Uterus (tissue), 4 donors: ENCODE measurements around the gene C8A. TPM values are rescaled to one million over a fixed set of nuclear protein-coding genes. Genes with fewer than 3 reads are reported as not detected.

Source experiments
- DNase-seq, 2 donors: peaks; one replicate each; pipeline ENCODE4 v3.0.0-alpha.2; 2019 to 2020
- H3K27ac ChIP-seq, 2 donors: fragments of 200-600 bp; sonication (generic); 1 replicate in 1 of 2; 2 replicates in 1 of 2; pipeline ENCODE4 v1.5.1; 2016 to 2018
- H3K27me3 ChIP-seq, 2 donors: fragments of 200-600 bp; sonication (generic); one replicate each; pipeline ENCODE4 v1.5.1; 2018 to 2019; ENCODE audit warnings: control low read depth in 1 of 2
- H3K36me3 ChIP-seq, 2 donors: fragments of 200-600 bp; sonication (generic); one replicate each; pipeline ENCODE4 v1.5.1; 2019; ENCODE audit warnings: control low read depth in 1 of 2
- H3K4me1 ChIP-seq, 2 donors: fragments of 200-600 bp; sonication (generic); one replicate each; pipeline ENCODE4 v1.5.1; 2018 to 2019; ENCODE audit warnings: control low read depth in 1 of 2
- H3K4me3 ChIP-seq, 2 donors: fragments of 200-600 bp; sonication (generic); 1 replicate in 1 of 2; 2 replicates in 1 of 2; pipeline ENCODE4 v1.5.1; 2018 to 2019; ENCODE audit warnings: mild to moderate bottlenecking in 1 of 2
- H3K9me3 ChIP-seq, 2 donors: fragments of 200-600 bp; sonication (generic); one replicate each; pipeline ENCODE4 v1.5.1; 2019; ENCODE audit warnings: control low read depth in 1 of 2
- CTCF ChIP-seq, 4 experiments: fragments of 200-600 bp in 2 of 4; fragments of 450-650 bp in 2 of 4; sonication (generic) in 2 of 4; IDR thresholded peaks; one replicate each; pipeline ENCODE4 v1.5.1; 2016 to 2019; ENCODE audit warnings: antibody characterized with exemption in 4 of 4, mild to moderate bottlenecking in 2 of 4, moderate library complexity in 1 of 4
- POLR2A ChIP-seq, 2 donors: fragments of 450-650 bp; IDR thresholded peaks; one replicate each; pipeline ENCODE4 v1.6.1; 2016; ENCODE audit warnings: antibody characterized with exemption in 2 of 2, mild to moderate bottlenecking in 1 of 2, moderate library complexity in 1 of 2
- intact Hi-C: fragments of 100-400 bp; cut with DNase I; formaldehyde crosslinking; loops from one replicate; pipeline ENCODE4 v1.15.1; 2023; ENCODE audit warnings: low total_unique reads
- total RNA-seq, 4 donors: library from RNA; depleted of rRNA in 3 of 4; stranded (reverse); fragments of >200 nt in 3 of 4; gene quantifications; one replicate each; pipeline versions ENCODE4 v1.1.0 to v1.2.4, GENCODE V29; 2014 to 2023
- donor health status: DM: yes; HTN: yes; CAD: no.

The C8A gene
- total RNA-seq, 4 donors from 2014 or later = not detected

- H3K36me3 ChIP-seq = no peaks in the 10 kb centered on the region
- H3K4me1 ChIP-seq = no peaks in the 10 kb centered on the region
- no peak overlapping the region for H3K27ac ChIP-seq
- H3K4me3 ChIP-seq = no peak overlapping the region
- no peaks in the 10 kb centered on the region for H3K9me3 ChIP-seq
- DNase-seq = no peak
- TF ChIP-seq POLR2A (IDR thresholded peaks at IDR 0.05) = no peak
- TF ChIP-seq CTCF (IDR thresholded peaks at IDR 0.05) = no peak
- no peaks in the 10 kb centered on the region for H3K27me3 ChIP-seq
- intact Hi-C loops = no loop called here
Measured at GRCh38 chr1:56920591-56921001, 66.0 kb downstream of the C8A start.

GRCh38 chr1:56921479-56921878 is 66.9 kb downstream of the C8A start:
- intact Hi-C loops = no loop called here
- Histone ChIP-seq H3K9me3 (no peaks in the 10 kb centered on the region), H3K4me1 (no peaks in the 10 kb centered on the region), H3K36me3 (no peaks in the 10 kb centered on the region), H3K4me3 (no peak overlapping the region), H3K27me3 (no peaks in the 10 kb centered on the region), H3K27ac (no peak overlapping the region)
- TF ChIP-seq POLR2A (IDR thresholded peaks at IDR 0.05) = no peak
- TF ChIP-seq CTCF (IDR thresholded peaks at IDR 0.05) = no peak
- no peak for DNase-seq

- Histone ChIP-seq H3K4me1 (no peaks in the 10 kb centered on the region), H3K9me3 (no peaks in the 10 kb centered on the region), H3K27me3 (no peaks in the 10 kb centered on the region), H3K27ac (no peak overlapping the region), H3K4me3 (no peak overlapping the region), H3K36me3 (no peaks in the 10 kb centered on the region)
- no peak for DNase-seq
- intact Hi-C loops = no loop called here
- TF ChIP-seq POLR2A (IDR thresholded peaks at IDR 0.05) (no peak), CTCF (IDR thresholded peaks at IDR 0.05) (no peak)
Measured at GRCh38 chr1:56922070-56922469, 67.5 kb downstream of the C8A start.

GRCh38 chr1:56922507-56922906 is 67.9 kb downstream of the C8A start:
- Histone ChIP-seq H3K4me1 (no peaks in the 10 kb centered on the region), H3K4me3 (no peak overlapping the region), H3K27me3 (no peaks in the 10 kb centered on the region), H3K36me3 (no peaks in the 10 kb centered on the region), H3K27ac (no peak overlapping the region), H3K9me3 (no peaks in the 10 kb centered on the region)
- TF ChIP-seq CTCF (IDR thresholded peaks at IDR 0.05) (no peak), POLR2A (IDR thresholded peaks at IDR 0.05) (no peak)
- intact Hi-C loops = no loop called here
- no peak for DNase-seq

- intact Hi-C loops = no loop called here
- no peak overlapping the region for H3K4me3 ChIP-seq
- DNase-seq = no peak
- TF ChIP-seq POLR2A (IDR thresholded peaks at IDR 0.05) (no peak), CTCF (IDR thresholded peaks at IDR 0.05) (no peak)
- no peak overlapping the region for H3K27ac ChIP-seq
- no peaks in the 10 kb centered on the region for H3K4me1 ChIP-seq
- H3K9me3 ChIP-seq = no peaks in the 10 kb centered on the region
- no peaks in the 10 kb centered on the region for H3K36me3 ChIP-seq
- H3K27me3 ChIP-seq = no peaks in the 10 kb centered on the region
Measured at GRCh38 chr1:56923201-56923600, 68.6 kb downstream of the C8A start.
